Measurements from ENCODE around the gene ERG28. TPM values are rescaled to one million over a fixed set of nuclear protein-coding genes. Genes with fewer than 3 reads are reported as not detected.
A peak's percentile ranks its signal among the peaks of the same experiment; 100 is the strongest.

The ERG28 gene
- total RNA-seq, 2 donors from 2014 or later = 7.6 to 7.7 TPM

DNA sequence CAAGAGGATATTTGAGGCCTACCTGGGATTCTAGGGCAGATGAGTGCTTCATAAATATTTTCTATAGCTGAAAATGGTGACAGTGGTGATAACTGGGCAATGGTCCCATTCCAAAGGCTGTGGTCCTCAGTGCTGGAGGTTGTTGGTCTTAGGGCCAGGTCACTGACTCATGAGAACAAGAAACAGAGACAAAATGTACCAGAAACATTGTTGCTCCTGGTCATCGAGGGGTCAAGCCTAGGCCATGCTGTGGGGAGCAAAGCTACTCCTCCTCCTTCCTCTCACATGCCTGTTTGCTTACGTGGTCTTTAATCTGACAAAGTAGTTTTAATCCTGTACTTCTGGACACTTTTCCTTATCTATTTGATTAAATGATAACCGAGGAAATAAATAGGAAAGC lies 33.8 kb downstream of the ERG28 start:
- Histone ChIP-seq H3K36me3 (no peaks in the 10 kb centered on the region), H3K27ac (no peak overlapping the region), H3K9me3 (no peaks in the 10 kb centered on the region), H3K27me3 (replicated peaks; ENCODE audit: insufficient read depth) (no peaks in the 10 kb centered on the region), H3K4me3 (no peak overlapping the region), H3K4me1 (ENCODE audit: control insufficient read depth in 1 of 2, low read depth in 2 of 2) (no peaks in the 10 kb centered on the region)
- TF ChIP-seq CTCF (IDR thresholded peaks at IDR 0.05) = no peak
- DNase-seq (ENCODE audit: low spot score) (no peak), ATAC-seq (ENCODE audit: insufficient number of reproducible peaks, low FRiP score, low read depth) (no peak)

DNA sequence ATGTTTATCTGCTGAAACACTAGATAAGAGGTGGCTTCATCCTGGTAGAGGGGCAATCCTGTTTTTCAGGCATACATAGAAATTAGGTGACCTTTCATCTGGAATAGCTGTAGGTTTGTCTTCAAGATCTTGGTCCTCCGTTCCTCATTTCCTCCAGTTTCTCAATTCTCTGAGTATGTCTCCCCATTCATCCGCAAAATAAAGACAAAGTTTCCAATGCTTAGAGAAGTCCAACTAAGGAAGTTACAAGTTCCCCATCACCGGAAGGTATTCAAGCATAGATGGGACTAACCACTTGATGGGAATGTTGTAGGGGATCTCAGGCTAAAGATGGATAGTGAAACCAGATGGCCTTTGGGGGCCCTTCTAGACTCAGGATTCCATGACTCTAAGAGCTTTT lies 34.3 kb downstream of the ERG28 start:
- Histone ChIP-seq H3K9me3 (no peaks in the 10 kb centered on the region), H3K4me1 (ENCODE audit: control insufficient read depth in 1 of 2, low read depth in 2 of 2) (no peaks in the 10 kb centered on the region), H3K27me3 (replicated peaks; ENCODE audit: insufficient read depth) (no peaks in the 10 kb centered on the region), H3K36me3 (no peaks in the 10 kb centered on the region), H3K27ac (no peak overlapping the region), H3K4me3 (no peak overlapping the region)
- ATAC-seq (ENCODE audit: insufficient number of reproducible peaks, low FRiP score, low read depth) (no peak), DNase-seq (ENCODE audit: low spot score) (no peak)
- no peak for TF ChIP-seq CTCF (IDR thresholded peaks at IDR 0.05)

- no peak for DNase-seq (ENCODE audit: low spot score)
- H3K4me3 ChIP-seq = no peak overlapping the region
- H3K27me3 ChIP-seq (replicated peaks; ENCODE audit: insufficient read depth) = no peaks in the 10 kb centered on the region
- H3K9me3 ChIP-seq = no peaks in the 10 kb centered on the region
- no peaks in the 10 kb centered on the region for H3K4me1 ChIP-seq (ENCODE audit: control insufficient read depth in 1 of 2, low read depth in 2 of 2)
- no peak for ATAC-seq (ENCODE audit: insufficient number of reproducible peaks, low FRiP score, low read depth)
- no peaks in the 10 kb centered on the region for H3K36me3 ChIP-seq
- no peak overlapping the region for H3K27ac ChIP-seq
- TF ChIP-seq CTCF (IDR thresholded peaks at IDR 0.05) = no peak
These were observed 35.6 kb downstream of the ERG28 start for GRCh38 chr14:75625034-75625433.

- Histone ChIP-seq H3K27ac (no peak overlapping the region), H3K36me3 (no peaks in the 10 kb centered on the region), H3K27me3 (replicated peaks; ENCODE audit: insufficient read depth) (no peaks in the 10 kb centered on the region), H3K4me1 (ENCODE audit: control insufficient read depth in 1 of 2, low read depth in 2 of 2) (no peaks in the 10 kb centered on the region), H3K9me3 (no peaks in the 10 kb centered on the region), H3K4me3 (no peak overlapping the region)
- ATAC-seq (ENCODE audit: insufficient number of reproducible peaks, low FRiP score, low read depth) = no peak
- no peak for DNase-seq (ENCODE audit: low spot score)
- no peak for TF ChIP-seq CTCF (IDR thresholded peaks at IDR 0.05)
These were observed 41.1 kb downstream of the ERG28 start for GRCh38 chr14:75619548-75619947.

- Histone ChIP-seq H3K9me3 (no peaks in the 10 kb centered on the region), H3K27ac (peak overlapping the region in 1 of 2 donors; percentile 36), H3K27me3 (replicated peaks; ENCODE audit: insufficient read depth) (no peaks in the 10 kb centered on the region), H3K4me1 (ENCODE audit: control insufficient read depth in 1 of 2, low read depth in 2 of 2) (peaks cover 6 to 9% of the 10 kb centered on the region in 2 donors), H3K4me3 (no peak overlapping the region), H3K36me3 (no peaks in the 10 kb centered on the region)
- DNase-seq (ENCODE audit: low spot score) (no peak), ATAC-seq (ENCODE audit: insufficient number of reproducible peaks, low FRiP score, low read depth) (peak; percentile 8)
- TF ChIP-seq CTCF (IDR thresholded peaks at IDR 0.05) = no peak
These were observed 45.5 kb downstream of the ERG28 start for GRCh38 chr14:75615200-75615599.
